NCI-H526 (cell line): ENCODE results near the gene BIVM.

Experiments used
- DNase-seq, 2 experiments: peaks; one replicate each; lab custom pipeline; 2025; lab: John Stamatoyannopoulos, UW

Gene BIVM

DNA sequence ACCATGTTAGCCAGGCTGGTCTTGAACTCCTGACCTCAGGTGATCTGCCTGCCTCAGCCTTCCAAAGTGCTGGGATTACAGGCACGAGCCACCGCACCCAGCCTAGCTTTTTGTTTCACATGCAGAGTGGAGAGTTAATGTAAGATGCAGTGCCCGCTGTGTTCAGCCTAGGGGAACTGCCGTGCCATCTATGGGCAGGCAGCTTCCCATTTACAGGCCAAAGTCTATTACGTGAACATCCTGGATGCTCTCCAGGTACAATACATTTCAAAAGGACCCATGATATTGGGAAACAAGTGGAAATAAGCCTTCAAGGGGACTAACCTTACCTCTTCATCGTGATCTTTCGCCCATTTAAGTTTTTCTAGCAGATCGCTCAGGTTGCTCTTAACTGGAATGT lies 10.2 kb upstream of the BIVM start:
- no peak for DNase-seq

DNA sequence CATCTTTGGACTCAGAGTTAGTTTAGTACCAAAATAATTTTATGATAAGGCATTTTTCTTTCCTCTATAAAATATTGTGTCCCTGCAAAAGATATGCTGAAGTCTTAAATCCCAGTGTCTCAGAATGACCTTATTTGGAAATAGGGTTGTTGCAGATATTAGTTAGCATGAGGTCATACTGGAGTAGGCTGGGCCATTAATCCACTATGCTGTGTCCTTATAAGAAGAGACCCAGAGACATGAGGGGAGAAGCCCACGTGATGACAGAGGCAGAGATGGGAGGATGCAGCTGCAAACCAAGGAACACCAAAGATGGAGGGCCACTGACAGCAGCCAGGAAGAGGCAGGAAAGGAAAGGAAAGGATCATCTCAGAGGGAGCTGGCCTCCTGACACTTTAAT lies 6.5 kb upstream of the BIVM start:
- DNase-seq, result no peak

DNA sequence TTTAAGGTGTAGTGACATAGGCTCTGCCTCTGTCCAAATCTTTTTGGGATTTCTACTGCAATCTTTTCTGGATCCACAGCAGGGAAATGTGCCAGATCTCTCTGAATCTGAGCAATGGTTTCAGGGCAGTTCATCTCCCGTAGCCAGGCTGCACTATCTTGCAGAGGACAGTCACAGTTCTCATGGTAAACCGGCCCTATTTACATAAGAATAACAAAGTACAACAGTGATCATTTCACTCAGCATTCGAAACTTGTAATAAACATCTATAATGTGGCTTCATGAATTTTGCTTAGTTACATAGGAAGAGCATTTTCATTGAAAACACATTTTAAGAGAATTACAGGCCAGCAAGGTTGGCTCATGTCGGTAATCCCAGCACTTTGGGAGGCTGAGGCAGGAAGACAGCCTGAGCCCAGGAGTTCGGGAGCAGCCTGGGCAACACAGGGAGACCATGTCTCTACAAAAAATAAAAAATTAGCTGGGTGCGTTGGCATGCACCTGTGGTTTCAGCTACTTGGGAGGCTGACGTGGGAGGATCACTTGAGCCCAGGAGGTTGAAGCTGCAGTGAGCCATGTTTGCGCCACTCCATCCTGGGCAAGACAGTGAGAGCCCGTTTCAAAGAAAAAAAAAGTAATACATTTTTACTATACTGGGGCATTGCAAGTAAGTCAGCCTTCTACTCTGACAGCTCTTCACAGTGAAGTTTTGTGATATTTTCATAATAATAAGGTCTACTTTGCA lies 5.1 kb upstream of the BIVM start:
- no peak for DNase-seq

- DNase-seq, result peak in 1 of 2 experiments; percentile 75
These were observed 666 bp downstream of the BIVM start for GRCh38 chr13:102799426-102800144.

- peak; percentile 66 to 92 for DNase-seq
These were observed 1.5 kb downstream of the BIVM start for GRCh38 chr13:102800145-102801041.

DNA sequence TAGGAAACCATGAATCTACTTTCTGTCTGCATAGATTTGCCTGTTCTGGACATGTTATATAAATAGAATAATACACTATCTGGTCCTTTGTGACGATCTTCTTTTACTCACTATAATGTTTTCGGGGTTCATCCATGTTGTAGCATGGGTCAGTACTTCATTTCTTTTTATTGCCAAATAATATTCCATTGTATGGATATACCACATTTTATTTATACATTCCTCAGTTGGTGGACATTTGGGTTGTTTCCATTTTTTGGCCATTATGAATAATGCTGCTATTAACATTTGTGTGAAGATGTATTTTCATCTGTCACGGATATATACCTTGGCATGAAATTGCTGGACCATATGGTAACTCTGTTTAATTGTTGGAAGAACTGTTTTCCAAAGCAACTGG lies 6.8 kb downstream of the BIVM start:
- DNase-seq, result no peak

- DNase-seq, result no peak
These were observed 8.8 kb downstream of the BIVM start for GRCh38 chr13:102807699-102808098.

DNA sequence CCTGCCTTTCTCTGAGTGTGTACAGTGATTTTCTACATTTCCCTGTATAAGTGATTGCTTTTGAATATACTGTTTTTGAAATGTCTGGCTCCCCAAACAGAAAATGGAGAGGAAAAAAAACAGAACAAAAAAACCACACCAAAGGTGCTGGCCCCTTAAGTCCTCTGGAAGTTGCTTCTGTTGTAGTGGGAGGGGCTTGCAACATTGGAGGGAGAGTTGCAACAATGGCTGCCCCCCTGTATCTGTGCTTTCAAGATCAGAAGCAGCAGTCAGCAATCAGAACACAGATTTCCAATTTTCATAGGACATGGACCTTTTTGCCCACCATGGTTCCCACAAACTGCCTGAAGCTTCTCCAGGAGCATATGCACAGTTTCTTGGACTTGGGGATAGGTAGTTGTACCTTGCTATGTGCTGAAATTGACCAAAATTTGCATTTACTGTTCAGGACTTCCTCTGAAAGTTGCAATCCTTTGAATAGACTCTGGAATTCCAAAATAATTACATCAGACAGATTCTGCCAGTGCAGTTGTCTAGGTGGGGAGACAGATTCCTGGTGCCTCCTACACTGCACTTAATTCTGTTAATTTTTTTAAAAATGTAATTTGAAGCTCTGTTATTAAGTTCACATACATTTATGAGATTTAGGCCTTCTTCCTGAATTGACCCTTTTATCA lies 13.8 kb downstream of the BIVM start:
- DNase-seq, result no peak

GRCh38 chr13:102814025-102814607 lies 15.2 kb downstream of the BIVM start:
- no peak for DNase-seq

DNA sequence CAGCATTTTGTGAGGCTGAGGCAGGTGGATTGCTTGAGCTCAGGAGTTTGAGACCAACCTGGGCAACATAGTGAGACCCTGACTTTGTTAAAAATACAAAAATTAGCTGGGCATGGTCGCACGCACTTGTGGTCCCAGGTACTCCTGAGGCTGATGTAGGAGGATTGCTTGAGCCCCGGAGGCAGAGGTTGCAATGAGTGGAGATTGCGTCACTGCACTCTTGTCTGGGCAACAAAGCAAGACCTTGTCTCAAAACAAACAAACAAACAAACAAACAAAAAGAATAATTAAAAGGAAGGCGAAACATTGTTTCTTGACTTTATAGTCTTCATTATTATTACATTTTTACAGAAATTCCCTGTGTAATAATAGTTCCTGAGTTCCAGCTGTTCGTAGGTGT lies 15.9 kb downstream of the BIVM start:
- no peak for DNase-seq

DNA sequence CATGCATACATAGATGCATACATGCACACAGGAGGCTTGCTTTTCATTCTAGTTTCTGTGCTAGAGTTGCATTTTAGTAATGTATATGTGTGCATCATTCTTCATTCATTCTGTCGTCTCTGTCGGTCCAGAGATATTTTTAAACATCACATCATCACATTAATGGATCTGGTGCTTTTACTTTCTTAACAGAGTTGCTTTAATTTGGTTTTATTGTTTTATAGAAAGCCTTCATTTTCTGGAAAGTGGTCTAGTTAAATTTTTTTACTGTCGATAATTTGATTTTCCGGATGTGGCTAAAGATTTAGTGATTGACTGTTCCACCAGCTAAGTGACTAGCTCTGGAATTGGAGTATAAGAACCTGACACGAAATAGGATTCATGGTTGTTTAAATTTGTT lies 16.9 kb downstream of the BIVM start:
- no peak for DNase-seq

GRCh38 chr13:102816708-102817107 lies 17.8 kb downstream of the BIVM start:
- no peak for DNase-seq

DNA sequence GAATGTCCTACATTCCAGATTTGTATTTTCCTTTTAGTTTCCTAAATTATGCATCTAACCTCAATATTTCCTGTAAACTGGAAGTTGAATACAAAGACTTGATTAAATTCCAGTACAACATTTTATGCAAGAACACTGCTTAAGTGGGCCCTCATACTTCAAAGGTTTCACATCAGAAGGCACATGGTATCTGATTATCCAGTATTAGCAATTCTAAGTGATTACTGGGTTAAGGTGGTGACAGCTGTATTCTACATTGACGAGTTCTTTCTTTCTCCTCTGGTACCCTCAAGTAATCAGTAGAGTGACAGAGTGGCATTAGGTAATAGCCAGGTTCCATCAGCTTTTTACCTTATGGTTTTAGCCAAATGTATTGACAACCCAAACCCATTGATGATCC lies 18.3 kb downstream of the BIVM start:
- no peak for DNase-seq

GRCh38 chr13:102817907-102818306 lies 19.0 kb downstream of the BIVM start:
- no peak for DNase-seq

DNA sequence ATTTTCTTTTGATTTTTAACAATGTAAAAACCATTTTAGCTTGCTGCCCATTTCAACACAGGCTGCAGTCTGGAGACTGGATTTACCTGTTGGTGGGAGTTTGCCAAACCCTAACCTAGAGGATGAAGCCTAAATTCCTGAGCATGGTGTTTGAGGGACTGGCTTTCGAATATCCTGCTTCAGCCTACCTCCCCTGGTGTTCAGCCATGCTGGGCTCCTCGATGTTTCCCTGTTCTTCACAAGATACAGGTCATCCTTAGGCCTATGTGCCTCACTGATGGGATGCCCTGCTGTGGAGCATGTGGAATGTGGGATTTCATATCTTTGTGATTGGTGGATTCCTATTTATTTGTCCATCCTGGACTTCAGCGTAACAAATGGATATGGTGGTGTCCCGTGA lies 26.5 kb downstream of the BIVM start:
- DNase-seq, result no peak

DNA sequence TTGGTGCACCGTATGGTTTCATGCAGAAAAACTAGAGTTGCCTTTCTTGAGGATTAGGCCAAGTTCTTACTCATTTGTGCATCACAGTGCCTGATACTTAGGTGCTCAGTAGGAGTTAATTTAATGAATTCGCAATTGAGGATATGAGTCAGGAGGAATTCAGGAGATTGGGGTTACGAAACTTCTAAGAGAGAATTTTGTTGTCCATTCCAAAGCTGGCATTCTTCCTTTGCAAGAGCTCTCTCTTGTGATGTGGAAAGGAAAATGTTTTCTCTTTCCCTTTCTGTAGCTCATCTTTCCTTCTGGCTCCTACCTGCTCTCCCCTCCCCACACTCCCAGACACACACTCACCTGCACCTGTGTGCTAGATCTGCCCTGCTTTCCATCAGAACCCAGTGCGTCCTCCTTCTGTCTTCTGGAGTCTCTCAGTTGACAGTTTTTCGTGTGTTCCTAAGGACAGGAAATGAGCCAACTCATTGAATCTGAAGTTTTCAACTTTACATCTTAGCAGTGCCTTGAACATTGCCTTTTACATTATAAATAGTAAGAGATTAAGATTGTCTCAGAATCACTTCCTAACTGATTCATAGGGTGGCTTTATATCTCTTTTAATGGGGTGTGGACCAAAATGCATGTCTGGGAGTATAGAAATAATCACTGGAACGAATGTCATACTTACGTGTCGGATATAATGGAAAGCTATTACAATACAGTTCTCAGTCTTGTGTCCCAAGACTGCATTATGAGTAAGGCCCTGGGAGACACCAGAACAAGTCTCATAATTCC lies 27.2 kb downstream of the BIVM start:
- no peak for DNase-seq

GRCh38 chr13:102830646-102831045 lies 31.7 kb downstream of the BIVM start:
- no peak for DNase-seq

- DNase-seq, result no peak
These were observed 37.6 kb downstream of the BIVM start for GRCh38 chr13:102836471-102836870.

- DNase-seq, result no peak
These were observed 39.4 kb downstream of the BIVM start for GRCh38 chr13:102838273-102838672.

DNA sequence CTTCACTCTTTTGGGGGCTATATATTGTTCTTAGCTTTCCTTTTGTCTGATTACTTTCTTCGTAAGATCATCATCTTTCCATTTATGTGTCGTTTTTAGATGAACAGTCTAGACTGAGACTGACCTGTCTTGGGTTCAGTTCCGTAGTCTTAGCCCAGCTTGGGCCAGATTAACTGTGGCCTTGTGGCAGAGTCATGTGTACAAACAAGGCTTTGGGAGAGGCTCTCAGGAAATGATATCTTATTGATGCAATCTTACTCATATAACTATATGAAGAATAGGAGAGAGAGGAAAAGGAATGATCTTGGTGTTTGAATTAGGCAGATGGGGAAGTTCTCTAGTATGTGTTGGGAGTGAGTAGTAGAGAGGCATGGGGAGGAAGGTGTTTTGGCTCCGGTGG lies 40.1 kb downstream of the BIVM start:
- DNase-seq, result no peak

GRCh38 chr13:102839462-102839861 lies 40.5 kb downstream of the BIVM start:
- DNase-seq, result no peak
